GM12891 (cell line): ENCODE results near the gene TSC22D1.
"Not testable (repeated sequence)": the region's sequence is repeated elsewhere in the genome, so short reads cannot be mapped to it uniquely, and the experiment has no call there.

ENCODE experiments used
- POLR2A ChIP-seq: IDR thresholded peaks from 2 replicates; pipeline ENCODE4 v1.6.1; 2011; ENCODE audit warnings: low read depth, low read length, control low read depth
- POLR2AphosphoS5 ChIP-seq: IDR thresholded peaks from 2 replicates; pipeline ENCODE4 v1.6.1; 2011; ENCODE audit warnings: low read depth, low read length, control low read depth
- TAF1 ChIP-seq: IDR thresholded peaks from 2 replicates; pipeline ENCODE4 v1.6.1; 2011; ENCODE audit warnings: low read depth, low read length, control low read depth

- not testable (repeated sequence) for TF ChIP-seq POLR2AphosphoS5, TAF1, POLR2A
These were observed 66.3 kb downstream of the TSC22D1 start for GRCh38 chr13:44509853-44510252.
